ENCODE results near the gene PCDHB13. TPM values are rescaled to one million over a fixed set of nuclear protein-coding genes. Genes with fewer than 3 reads are reported as not detected.

PCDHB13 gene
- total RNA-seq, 1 donor from 2014 or later, result 12.7 TPM

GRCh38 chr5:141258948-141259347, 45.2 kb downstream of the PCDHB13 start:
- no peaks in the 10 kb centered on the region for H3K27me3 Mint-ChIP-seq (ENCODE audit: unreplicated experiment)
- no peak for DNase-seq

GRCh38 chr5:141260458-141261237, 46.9 kb downstream of the PCDHB13 start:
- Mint-ChIP-seq H3K9me3 (ENCODE audit: unreplicated experiment) (peaks cover 34% of the 10 kb centered on the region), H3K4me1 (ENCODE audit: low read depth, unreplicated experiment) (no peaks in the 10 kb centered on the region), H3K36me3 (ENCODE audit: unreplicated experiment) (peaks cover 68% of the 10 kb centered on the region), H3K27me3 (ENCODE audit: unreplicated experiment) (no peaks in the 10 kb centered on the region), H3K27ac (ENCODE audit: unreplicated experiment) (no peak overlapping the region), H3K4me3 (ENCODE audit: unreplicated experiment) (no peak overlapping the region)
- no peak for DNase-seq
- no peak for TF ChIP-seq CTCF (IDR thresholded peaks at IDR 0.05; ENCODE audit: partially characterized antibody, unreplicated experiment)

More at GRCh38 chr5:141258948-141259347, 45.2 kb downstream of the PCDHB13 start:
- Mint-ChIP-seq H3K27ac (ENCODE audit: unreplicated experiment) (no peak overlapping the region), H3K4me1 (ENCODE audit: low read depth, unreplicated experiment) (no peaks in the 10 kb centered on the region), H3K4me3 (ENCODE audit: unreplicated experiment) (no peak overlapping the region), H3K9me3 (ENCODE audit: unreplicated experiment) (peaks cover 38% of the 10 kb centered on the region), H3K36me3 (ENCODE audit: unreplicated experiment) (peaks cover 71% of the 10 kb centered on the region)
- TF ChIP-seq CTCF (IDR thresholded peaks at IDR 0.05; ENCODE audit: partially characterized antibody, unreplicated experiment), result no peak

- H3K36me3 Mint-ChIP-seq (ENCODE audit: unreplicated experiment), result peaks cover 67% of the 10 kb centered on the region
- H3K27me3 Mint-ChIP-seq (ENCODE audit: unreplicated experiment), result peaks cover under 1% of the 10 kb centered on the region
- TF ChIP-seq CTCF (IDR thresholded peaks at IDR 0.05; ENCODE audit: partially characterized antibody, unreplicated experiment), result no peak
Observed at GRCh38 chr5:141261238-141261546, 47.5 kb downstream of the PCDHB13 start.

More at GRCh38 chr5:141261238-141261546, 47.5 kb downstream of the PCDHB13 start:
- Mint-ChIP-seq H3K9me3 (ENCODE audit: unreplicated experiment) (peaks cover 38% of the 10 kb centered on the region), H3K4me3 (ENCODE audit: unreplicated experiment) (no peak overlapping the region), H3K27ac (ENCODE audit: unreplicated experiment) (no peak overlapping the region), H3K4me1 (ENCODE audit: low read depth, unreplicated experiment) (no peaks in the 10 kb centered on the region)
- DNase-seq, result no peak

Other genes with a start within 250 kb of the PCDHB13 start
- 6.0 TPM for gene PCDHAC2, start 247.4 kb upstream of the PCDHB13 start, total RNA-seq (ENCODE audit: unreplicated experiment)
- gene PCDHB1, start 162.5 kb upstream of the PCDHB13 start, total RNA-seq (ENCODE audit: unreplicated experiment), result not detected
- gene PCDHB2, start 119.3 kb upstream of the PCDHB13 start, total RNA-seq (ENCODE audit: unreplicated experiment), result 103 TPM
- gene PCDHB3, start 113.4 kb upstream of the PCDHB13 start, total RNA-seq (ENCODE audit: unreplicated experiment), result 36.9 TPM
- 7.8 TPM for gene PCDHB4, start 92.1 kb upstream of the PCDHB13 start, total RNA-seq (ENCODE audit: unreplicated experiment)
- gene PCDHB5, start 78.7 kb upstream of the PCDHB13 start, total RNA-seq (ENCODE audit: unreplicated experiment), result 72.2 TPM
- 7.2 TPM for gene PCDHB6, start 63.9 kb upstream of the PCDHB13 start, total RNA-seq (ENCODE audit: unreplicated experiment)
- gene PCDHB7, start 41.3 kb upstream of the PCDHB13 start, total RNA-seq (ENCODE audit: unreplicated experiment), result 3.4 TPM
- 19.8 TPM for gene PCDHB8, start 36.1 kb upstream of the PCDHB13 start, total RNA-seq (ENCODE audit: unreplicated experiment)
- 20.1 TPM for gene PCDHB16, start 31.5 kb upstream of the PCDHB13 start, total RNA-seq (ENCODE audit: unreplicated experiment)
- 12.2 TPM for gene PCDHB9, start 26.8 kb upstream of the PCDHB13 start, total RNA-seq (ENCODE audit: unreplicated experiment)
- gene PCDHB10, start 21.6 kb upstream of the PCDHB13 start, total RNA-seq (ENCODE audit: unreplicated experiment), result 17.7 TPM
- 10.6 TPM for gene PCDHB11, start 14.3 kb upstream of the PCDHB13 start, total RNA-seq (ENCODE audit: unreplicated experiment)
- gene PCDHB12, start 5.2 kb upstream of the PCDHB13 start, total RNA-seq (ENCODE audit: unreplicated experiment), result 14.4 TPM
- 16.5 TPM for gene PCDHB14, start 9.4 kb downstream of the PCDHB13 start, total RNA-seq (ENCODE audit: unreplicated experiment)
- 29.5 TPM for gene PCDHB15, start 31.5 kb downstream of the PCDHB13 start, total RNA-seq (ENCODE audit: unreplicated experiment)
- 1.9 TPM for gene SLC25A2, start 90.1 kb downstream of the PCDHB13 start, total RNA-seq (ENCODE audit: unreplicated experiment)
- gene TAF7, start 106.9 kb downstream of the PCDHB13 start, total RNA-seq (ENCODE audit: unreplicated experiment), result 89.4 TPM
- gene PCDHGA1, start 116.6 kb downstream of the PCDHB13 start, total RNA-seq (ENCODE audit: unreplicated experiment), result 4.6 TPM
- 3.0 TPM for gene PCDHGA2, start 124.8 kb downstream of the PCDHB13 start, total RNA-seq (ENCODE audit: unreplicated experiment)
- gene PCDHGA3, start 129.9 kb downstream of the PCDHB13 start, total RNA-seq (ENCODE audit: unreplicated experiment), result 10.4 TPM
- 9.6 TPM for gene PCDHGB1, start 136.2 kb downstream of the PCDHB13 start, total RNA-seq (ENCODE audit: unreplicated experiment)
- 8.2 TPM for gene PCDHGA4, start 141.1 kb downstream of the PCDHB13 start, total RNA-seq (ENCODE audit: unreplicated experiment)
- gene PCDHGB2, start 146.1 kb downstream of the PCDHB13 start, total RNA-seq (ENCODE audit: unreplicated experiment), result 8.9 TPM
- gene PCDHGA5, start 150.2 kb downstream of the PCDHB13 start, total RNA-seq (ENCODE audit: unreplicated experiment), result 4.6 TPM
- 6.2 TPM for gene PCDHGB3, start 156.3 kb downstream of the PCDHB13 start, total RNA-seq (ENCODE audit: unreplicated experiment)
- 6.3 TPM for gene PCDHGA6, start 160.0 kb downstream of the PCDHB13 start, total RNA-seq (ENCODE audit: unreplicated experiment)
- gene PCDHGA7, start 168.8 kb downstream of the PCDHB13 start, total RNA-seq (ENCODE audit: unreplicated experiment), result 4.2 TPM
- 40.8 TPM for gene PCDHGB4, start 173.8 kb downstream of the PCDHB13 start, total RNA-seq (ENCODE audit: unreplicated experiment)
- gene PCDHGA8, start 178.7 kb downstream of the PCDHB13 start, total RNA-seq (ENCODE audit: unreplicated experiment), result 7.2 TPM
- gene PCDHGB5, start 184.0 kb downstream of the PCDHB13 start, total RNA-seq (ENCODE audit: unreplicated experiment), result 9.3 TPM
- gene PCDHGA9, start 188.9 kb downstream of the PCDHB13 start, total RNA-seq (ENCODE audit: unreplicated experiment), result 5.5 TPM
- gene PCDHGB6, start 194.1 kb downstream of the PCDHB13 start, total RNA-seq (ENCODE audit: unreplicated experiment), result 59.8 TPM
- 16.6 TPM for gene PCDHGA10, start 199.1 kb downstream of the PCDHB13 start, total RNA-seq (ENCODE audit: unreplicated experiment)
- 38.6 TPM for gene PCDHGB7, start 203.8 kb downstream of the PCDHB13 start, total RNA-seq (ENCODE audit: unreplicated experiment)
- 12.5 TPM for gene PCDHGA11, start 207.1 kb downstream of the PCDHB13 start, total RNA-seq (ENCODE audit: unreplicated experiment)
- 6.1 TPM for gene PCDHGA12, start 216.6 kb downstream of the PCDHB13 start, total RNA-seq (ENCODE audit: unreplicated experiment)

All from glutamatergic neuron (in vitro differentiated cells).